ENCODE results near the gene PPFIBP1.

Gene PPFIBP1

GRCh38 chr12:27523642-27524493 lies at the start of gene PPFIBP1:
Gene PPFIBP1 (plus strand): TSS chr12:27524206. CDS start chr12:27633397, 109,191 bp downstream.
- DNase-seq = peak; percentile 99

GRCh38 chr12:27474344-27474743 lies 49.7 kb upstream of the PPFIBP1 start:
- no peak for DNase-seq

- DNase-seq = no peak
Measured at GRCh38 chr12:27477049-27477448, 47.0 kb upstream of the PPFIBP1 start.

- DNase-seq = no peak
Measured at GRCh38 chr12:27478949-27479348, 45.1 kb upstream of the PPFIBP1 start.

- no peak for DNase-seq
Measured at GRCh38 chr12:27480016-27480415, 44.0 kb upstream of the PPFIBP1 start.

- DNase-seq = no peak
Measured at GRCh38 chr12:27486961-27487360, 37.0 kb upstream of the PPFIBP1 start.

GRCh38 chr12:27488479-27488878 lies 35.5 kb upstream of the PPFIBP1 start:
- no peak for DNase-seq

- no peak for DNase-seq
Measured at GRCh38 chr12:27491226-27491625, 32.8 kb upstream of the PPFIBP1 start.

- DNase-seq = peak; percentile 38
Measured at GRCh38 chr12:27493260-27493940, 30.6 kb upstream of the PPFIBP1 start.

- no peak for DNase-seq
Measured at GRCh38 chr12:27497446-27497845, 26.6 kb upstream of the PPFIBP1 start.

- no peak for DNase-seq
Measured at GRCh38 chr12:27498149-27498548, 25.9 kb upstream of the PPFIBP1 start.

GRCh38 chr12:27498761-27499160 lies 25.2 kb upstream of the PPFIBP1 start:
- no peak for DNase-seq

- no peak for DNase-seq
Measured at GRCh38 chr12:27499377-27499776, 24.6 kb upstream of the PPFIBP1 start.

- no peak for DNase-seq
Measured at GRCh38 chr12:27500546-27500945, 23.5 kb upstream of the PPFIBP1 start.

- no peak for DNase-seq
Measured at GRCh38 chr12:27502021-27502435, 22.0 kb upstream of the PPFIBP1 start.

GRCh38 chr12:27504507-27504906 lies 19.5 kb upstream of the PPFIBP1 start:
- no peak for DNase-seq

- no peak for DNase-seq
Measured at GRCh38 chr12:27505109-27505508, 18.9 kb upstream of the PPFIBP1 start.

GRCh38 chr12:27505761-27506160 lies 18.2 kb upstream of the PPFIBP1 start:
- no peak for DNase-seq

- DNase-seq = no peak
Measured at GRCh38 chr12:27506645-27507189, 17.3 kb upstream of the PPFIBP1 start.

- no peak for DNase-seq
Measured at GRCh38 chr12:27508736-27509431, 15.1 kb upstream of the PPFIBP1 start.

GRCh38 chr12:27511031-27511722 lies 12.8 kb upstream of the PPFIBP1 start:
- DNase-seq = no peak

GRCh38 chr12:27511723-27512045 lies 12.3 kb upstream of the PPFIBP1 start:
- no peak for DNase-seq

Data from NCI-H82 (cell line).